Mammary epithelial cell (primary cell): Measurements from ENCODE around the gene IQCN.

Experiments used
- CTCF ChIP-seq, 2 donors: IDR thresholded peaks in 1 of 2; conservative IDR thresholded peaks in 1 of 2; 2 replicates each; pipeline ENCODE4 v1.5.1; 2011 to 2012; ENCODE audit warnings: inconsistent platforms in 2 of 2, low read length in 2 of 2, mild to moderate bottlenecking in 2 of 2, control low read depth in 1 of 2, low read depth in 1 of 2; ENCODE audit not compliant: insufficient read depth in 1 of 2; ENCODE audit errors: extremely low read depth in 1 of 2
- EZH2 ChIP-seq: IDR thresholded peaks from 2 replicates; pipeline ENCODE4 v1.6.1; 2012; ENCODE audit warnings: low read length, inconsistent platforms, borderline replicate concordance

- TF ChIP-seq CTCF (conservative IDR thresholded peaks at IDR 0.05 in 1 of 2, IDR thresholded peaks at IDR 0.05 in 1 of 2; ENCODE audit: extremely low read depth in 1 of 2, insufficient read depth in 1 of 2, low read depth in 1 of 2, low read length in 2 of 2) (no peak), EZH2 (no peak)
Observed at GRCh38 chr19:18293642-18294466, 19.6 kb upstream of the IQCN start.
